Adipocyte (in vitro differentiated cells): ENCODE results near the gene CDH23.

Experiments used
- DNase-seq: peaks from one replicate; pipeline ENCODE4 v3.0.0-alpha.2; 2015; ENCODE audit warnings: low read depth
- H3K27me3 ChIP-seq: replicated peaks from 2 replicates; pipeline ENCODE4 v1.7.0; 2013; ENCODE audit warnings: mild to moderate bottlenecking, low read length, moderate library complexity; ENCODE audit not compliant: control insufficient read depth, insufficient read depth
- H3K36me3 ChIP-seq: 2 replicates; pipeline ENCODE4 v1.7.0; 2013; ENCODE audit warnings: low read length, mild to moderate bottlenecking, moderate library complexity; ENCODE audit not compliant: control insufficient read depth, insufficient read depth, severe bottlenecking
- H3K4me1 ChIP-seq: 2 replicates; pipeline ENCODE4 v1.7.0; 2013; ENCODE audit warnings: mild to moderate bottlenecking, low read length, moderate library complexity; ENCODE audit not compliant: control insufficient read depth, insufficient read depth
- H3K4me3 ChIP-seq: 2 replicates; pipeline ENCODE4 v1.7.0; 2013; ENCODE audit warnings: mild to moderate bottlenecking, low read length, moderate library complexity
- H3K9ac ChIP-seq: 2 replicates; pipeline ENCODE4 v1.7.0; 2013; ENCODE audit warnings: mild to moderate bottlenecking, low read length, moderate library complexity
- H3K9me3 ChIP-seq: 2 replicates; pipeline ENCODE4 v1.7.0; 2013; ENCODE audit warnings: mild to moderate bottlenecking, low read length, moderate library complexity; ENCODE audit not compliant: control insufficient read depth

The CDH23 gene

DNA sequence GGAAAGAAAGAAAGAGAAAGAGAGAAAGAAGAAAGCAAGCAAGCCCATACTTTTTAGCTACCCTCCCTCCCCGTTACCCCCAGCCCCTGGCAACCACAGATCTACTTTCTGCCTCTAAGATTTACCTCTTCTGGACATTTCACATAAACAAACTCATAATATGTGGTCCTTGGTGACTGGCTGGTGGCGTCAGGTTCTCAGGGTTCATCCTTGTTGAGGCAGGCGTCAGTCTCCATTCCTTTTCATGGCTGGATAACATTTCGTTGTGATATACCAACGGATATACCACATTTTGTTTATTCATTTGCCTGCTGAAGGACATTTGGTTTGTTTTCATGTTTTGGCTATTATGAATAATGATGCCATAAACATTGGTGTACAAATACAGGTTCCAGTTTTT lies 30.5 kb downstream of the CDH23 start:
- Histone ChIP-seq H3K9ac (no peak overlapping the region), H3K4me3 (no peak overlapping the region), H3K36me3 (no peaks in the 10 kb centered on the region), H3K9me3 (no peaks in the 10 kb centered on the region), H3K27me3 (peaks cover 52% of the 10 kb centered on the region), H3K4me1 (peaks cover 10% of the 10 kb centered on the region)
- DNase-seq: no peak

DNA sequence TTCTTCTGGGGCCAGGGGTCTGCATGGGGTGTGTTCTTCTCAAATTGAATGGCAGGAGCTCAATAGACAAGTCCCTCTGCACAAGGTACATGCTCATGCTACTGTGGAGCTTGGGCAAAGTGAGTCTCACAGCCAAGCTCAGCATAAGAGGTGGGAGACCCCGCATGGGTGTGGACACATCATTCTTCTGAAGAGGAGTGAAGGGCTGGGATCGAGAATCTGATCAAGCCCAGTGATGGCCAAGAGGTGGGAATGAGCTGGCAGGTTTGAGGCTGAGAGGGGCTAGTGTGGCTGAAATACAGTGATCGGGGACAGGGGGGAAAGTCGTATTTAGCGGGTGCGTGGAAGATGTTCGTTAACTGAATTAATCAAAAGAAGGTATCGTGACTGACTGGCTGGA lies 32.6 kb downstream of the CDH23 start:
- Histone ChIP-seq H3K4me1 (peaks cover 17% of the 10 kb centered on the region), H3K4me3 (no peak overlapping the region), H3K36me3 (no peaks in the 10 kb centered on the region), H3K9ac (no peak overlapping the region), H3K27me3 (peaks cover 36% of the 10 kb centered on the region), H3K9me3 (no peaks in the 10 kb centered on the region)
- no peak for DNase-seq

- H3K36me3 ChIP-seq: no peaks in the 10 kb centered on the region
- no peak overlapping the region for H3K4me3 ChIP-seq
- no peak for DNase-seq
- peaks cover 17% of the 10 kb centered on the region for H3K4me1 ChIP-seq
- H3K27me3 ChIP-seq: peaks cover 30% of the 10 kb centered on the region
- H3K9ac ChIP-seq: no peak overlapping the region
- no peaks in the 10 kb centered on the region for H3K9me3 ChIP-seq
Measured at GRCh38 chr10:71429929-71430328, 33.2 kb downstream of the CDH23 start.

DNA sequence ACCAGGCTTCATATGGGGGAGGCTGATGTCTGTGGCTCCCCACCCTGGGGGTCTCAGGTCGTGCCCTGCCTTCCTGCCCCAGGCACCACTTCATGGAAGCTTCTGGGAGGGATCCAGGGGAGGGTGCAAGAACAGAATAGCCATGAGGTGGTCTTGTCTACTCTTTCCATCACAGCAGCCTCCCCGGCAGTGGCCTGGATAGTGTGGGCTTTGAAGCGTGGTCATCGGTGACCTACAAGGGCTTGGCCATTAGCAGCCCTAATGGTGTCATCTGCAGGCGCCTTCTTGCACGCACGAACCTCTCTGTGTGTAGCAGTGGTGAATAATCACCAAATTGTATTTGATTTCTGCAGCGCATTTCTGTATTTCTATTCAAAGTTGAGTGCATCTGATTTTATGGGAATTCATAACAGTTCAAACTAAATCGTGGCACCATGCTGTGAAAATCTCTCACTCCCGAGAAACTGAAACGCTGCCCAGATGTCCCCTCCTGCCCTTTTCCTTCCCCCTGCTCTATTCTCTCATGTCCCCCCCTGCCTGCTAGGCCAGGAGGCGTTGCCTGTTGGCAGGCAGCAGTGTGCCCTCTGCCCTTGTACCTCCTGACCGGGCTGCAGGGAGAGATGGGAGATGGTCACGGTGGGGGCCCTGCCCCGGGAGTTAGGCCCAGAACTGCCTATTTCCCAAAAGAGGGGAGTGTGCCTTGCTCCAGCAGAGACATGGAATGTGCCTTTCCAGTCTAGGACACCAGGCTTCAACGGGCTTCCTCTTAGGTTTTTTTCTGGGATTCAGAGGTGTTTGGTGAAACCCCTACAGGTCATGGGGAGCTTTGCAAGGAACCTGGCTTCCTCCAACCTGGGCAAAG lies 34.8 kb downstream of the CDH23 start:
- no peak overlapping the region for H3K4me3 ChIP-seq
- H3K36me3 ChIP-seq: no peaks in the 10 kb centered on the region
- peaks cover 22% of the 10 kb centered on the region for H3K4me1 ChIP-seq
- peaks cover 19% of the 10 kb centered on the region for H3K27me3 ChIP-seq
- H3K9ac ChIP-seq: no peak overlapping the region
- no peaks in the 10 kb centered on the region for H3K9me3 ChIP-seq
- DNase-seq: no peak

DNA sequence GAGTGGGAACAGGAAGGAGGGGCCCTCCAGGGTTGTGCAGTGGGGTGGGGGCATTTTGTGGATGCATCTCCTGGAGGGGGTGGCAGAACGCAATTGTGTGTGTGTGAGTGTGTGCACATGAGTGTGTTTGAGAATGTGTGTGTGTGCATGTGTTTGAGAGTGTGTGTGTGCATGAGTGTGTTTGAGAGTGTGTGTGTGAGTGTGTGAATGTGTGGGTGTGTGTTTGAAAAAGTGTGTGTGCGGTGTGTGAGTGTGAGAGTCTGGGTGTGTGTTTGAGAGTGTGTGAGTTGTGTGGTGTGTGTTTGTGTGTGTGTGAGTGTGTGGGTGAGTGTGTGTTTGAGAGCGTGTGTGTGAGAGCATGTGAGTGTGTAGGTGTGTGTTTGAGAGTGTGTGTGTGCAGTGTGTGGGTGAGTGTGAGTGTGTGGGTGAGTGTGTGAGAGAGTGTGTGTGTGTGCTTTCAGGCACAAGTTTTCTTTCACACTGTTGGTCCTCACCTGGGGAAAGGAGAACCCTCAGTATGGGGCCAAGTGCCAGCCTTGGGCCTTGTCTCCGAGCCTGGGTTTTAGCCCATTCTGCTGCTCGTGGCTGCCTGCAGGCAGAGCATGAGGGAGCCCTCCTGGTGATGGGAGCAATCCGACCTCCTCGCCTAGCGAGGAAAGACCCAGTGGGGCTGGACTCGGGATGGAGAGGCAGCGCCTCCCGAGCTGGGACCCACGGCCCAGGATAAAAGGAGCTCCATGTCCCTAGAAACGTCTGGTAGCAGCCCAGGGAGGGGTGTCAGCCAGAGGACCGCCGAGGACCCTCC lies 35.6 kb downstream of the CDH23 start:
- H3K4me1 ChIP-seq: peaks cover 22% of the 10 kb centered on the region

DNA sequence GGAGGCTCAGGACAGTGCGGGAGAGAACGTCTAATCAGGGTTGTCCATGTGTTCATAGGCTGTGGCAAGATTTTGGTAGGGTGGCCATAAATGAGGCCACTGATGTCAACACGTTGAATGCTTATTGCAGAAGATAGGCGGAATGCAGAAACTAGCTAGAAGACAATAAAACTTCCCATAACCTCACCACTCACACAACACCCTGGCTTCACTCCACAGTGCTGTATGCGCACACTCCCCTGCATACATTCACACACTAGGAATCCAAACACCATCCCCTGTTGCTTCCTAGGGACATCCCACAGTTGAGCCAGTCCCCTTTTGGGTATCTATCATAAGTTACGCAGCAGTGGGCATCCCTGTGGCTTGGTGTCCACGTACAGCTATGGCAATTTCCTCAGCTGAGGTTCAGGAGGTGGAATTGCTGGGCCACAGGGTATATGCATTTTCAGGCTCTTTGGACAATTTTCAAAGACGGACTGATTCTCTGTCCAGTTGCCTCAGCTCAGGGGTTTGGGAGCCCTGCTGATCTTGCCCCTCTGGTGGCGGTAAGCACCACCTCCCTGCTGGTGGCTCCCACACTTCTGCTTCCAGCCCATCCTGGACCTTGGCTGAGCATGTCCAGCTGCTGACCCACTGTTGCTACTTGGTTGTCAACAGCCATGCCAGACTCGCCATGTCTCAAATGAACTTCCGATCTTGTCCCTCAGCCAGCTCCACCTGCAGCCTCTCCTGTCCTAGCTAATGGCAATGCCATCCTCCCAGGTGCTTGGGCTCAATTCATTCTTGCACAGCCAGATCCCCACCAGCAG lies 36.4 kb downstream of the CDH23 start:
- no peak for DNase-seq
- no peaks in the 10 kb centered on the region for H3K36me3 ChIP-seq
- peaks cover 22% of the 10 kb centered on the region for H3K4me1 ChIP-seq
- H3K4me3 ChIP-seq: no peak overlapping the region
- H3K9ac ChIP-seq: no peak overlapping the region
- H3K27me3 ChIP-seq: peaks cover 19% of the 10 kb centered on the region
- no peaks in the 10 kb centered on the region for H3K9me3 ChIP-seq

More for the DNA sequence above, 35.6 kb downstream of the CDH23 start:
- no peak for DNase-seq
- Histone ChIP-seq H3K9ac (no peak overlapping the region), H3K36me3 (no peaks in the 10 kb centered on the region), H3K9me3 (no peaks in the 10 kb centered on the region), H3K4me3 (no peak overlapping the region), H3K27me3 (peaks cover 19% of the 10 kb centered on the region)

DNA sequence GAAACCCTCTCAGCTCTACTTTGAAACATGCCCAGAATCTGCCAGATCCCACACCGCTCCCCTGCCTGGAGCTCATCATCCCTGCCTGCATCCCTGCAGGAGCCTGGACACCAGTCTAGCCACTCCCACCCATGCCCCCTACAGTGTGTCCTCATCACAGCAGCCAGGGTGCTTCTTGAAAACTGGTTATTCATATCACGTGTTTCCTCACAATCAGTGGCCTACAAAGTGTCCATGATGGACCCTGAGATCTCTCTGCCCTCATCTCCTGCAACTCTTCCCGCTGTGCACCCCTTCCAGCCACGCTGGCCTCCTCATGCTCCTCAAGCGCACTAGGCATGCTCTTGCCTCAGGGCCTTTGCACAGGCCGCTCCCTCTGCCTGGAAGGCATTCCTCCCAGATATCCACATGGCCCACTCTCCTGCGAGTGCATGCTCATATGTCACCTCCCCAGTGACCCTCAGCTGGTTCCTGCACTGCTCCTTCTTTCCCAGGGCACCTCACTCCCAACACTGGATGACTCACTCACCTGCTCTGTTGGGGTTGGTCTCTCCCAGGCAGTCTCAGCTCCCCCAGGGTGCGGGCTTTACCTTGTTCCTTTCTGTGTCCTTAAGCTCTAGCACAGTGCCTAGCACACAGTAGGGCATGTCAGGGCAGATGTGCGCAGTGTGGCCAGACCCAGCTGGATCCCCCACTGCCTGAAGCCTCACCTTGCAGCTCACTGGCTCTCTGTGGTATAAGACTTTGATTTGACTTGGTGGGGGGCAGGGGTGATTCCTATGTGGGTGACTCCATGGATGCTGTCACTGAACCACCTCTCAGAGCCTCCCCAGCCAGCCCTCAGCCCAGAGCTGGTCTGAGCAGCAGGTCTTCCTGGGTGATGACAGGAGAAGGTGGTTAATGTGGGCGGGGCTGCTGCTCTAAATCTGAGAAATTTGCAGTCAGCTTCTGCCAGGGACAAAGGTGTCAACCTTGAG lies 37.3 kb downstream of the CDH23 start:
- Histone ChIP-seq H3K27me3 (peaks cover 19% of the 10 kb centered on the region), H3K36me3 (no peaks in the 10 kb centered on the region)
- DNase-seq: no peak

DNA sequence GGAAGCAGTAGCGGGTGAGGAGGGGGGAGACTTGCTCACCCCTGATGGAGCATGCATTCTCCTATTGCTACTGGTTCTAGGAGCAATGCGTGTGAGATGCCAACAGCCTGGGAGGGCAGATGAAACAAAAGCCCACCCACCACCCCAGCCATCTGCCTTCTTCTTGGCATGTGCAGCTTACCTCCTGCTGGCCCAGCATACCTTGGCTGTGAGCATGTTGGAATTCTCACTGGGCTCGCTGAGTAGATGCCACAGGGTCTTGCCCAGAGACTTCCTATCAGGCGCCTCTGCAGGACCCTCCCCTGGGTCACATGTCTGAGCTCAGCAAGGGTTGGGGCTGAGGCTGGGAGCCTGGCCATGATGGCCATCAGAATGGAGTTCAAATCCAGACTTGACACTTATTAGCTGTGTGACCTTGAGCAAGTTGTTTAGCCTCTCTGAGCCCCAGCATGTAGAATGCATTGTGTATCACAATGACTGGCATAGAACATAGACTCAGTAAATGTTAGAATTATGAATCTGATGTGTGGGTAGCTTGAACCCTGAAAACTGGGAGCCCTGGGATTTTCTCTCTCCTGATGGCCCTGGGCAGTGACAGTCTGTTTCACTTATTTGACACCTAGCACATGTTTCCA lies 38.2 kb downstream of the CDH23 start:
- no peaks in the 10 kb centered on the region for H3K9me3 ChIP-seq
- H3K4me3 ChIP-seq: no peak overlapping the region
- H3K4me1 ChIP-seq: peaks cover 22% of the 10 kb centered on the region
- peaks cover 17% of the 10 kb centered on the region for H3K27me3 ChIP-seq
- DNase-seq: no peak
- H3K36me3 ChIP-seq: no peaks in the 10 kb centered on the region
- H3K9ac ChIP-seq: no peak overlapping the region

More for the DNA sequence above, 37.3 kb downstream of the CDH23 start:
- Histone ChIP-seq H3K9me3 (no peaks in the 10 kb centered on the region), H3K4me1 (peaks cover 22% of the 10 kb centered on the region), H3K9ac (no peak overlapping the region), H3K4me3 (no peak overlapping the region)

DNA sequence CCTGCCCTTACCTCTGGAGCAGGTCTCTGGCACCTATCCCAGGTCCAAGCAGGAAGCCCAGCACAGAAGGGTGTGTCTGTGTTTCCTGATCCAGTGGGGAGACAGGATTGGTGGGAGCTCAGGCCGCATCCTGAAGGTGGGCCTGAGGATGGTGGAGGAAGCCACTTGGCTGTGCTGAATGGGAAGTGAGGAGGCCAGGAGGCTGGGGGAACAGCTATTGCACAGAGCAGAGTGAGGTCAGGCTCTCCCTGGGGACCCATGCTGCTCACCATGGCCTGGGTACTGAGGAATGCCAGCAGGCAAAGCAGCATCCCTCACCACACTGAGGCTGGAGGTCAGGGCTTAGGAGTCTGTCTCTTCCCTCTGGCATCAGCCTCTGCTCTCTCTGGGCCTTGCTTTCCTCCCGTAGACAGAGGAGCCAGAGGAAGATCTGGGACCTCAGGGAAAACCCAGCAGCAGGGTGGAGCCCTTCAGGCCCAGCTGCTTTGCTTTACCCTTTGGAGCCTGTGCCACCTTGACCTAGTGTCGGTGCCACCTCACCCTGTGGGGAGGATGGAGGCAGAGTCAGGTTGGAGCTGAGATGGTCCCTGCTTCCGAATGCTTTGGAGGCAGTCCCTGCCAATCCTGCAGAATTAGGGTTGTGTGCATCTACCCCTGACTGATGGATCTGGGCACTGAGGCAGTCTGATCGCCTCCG lies 39.0 kb downstream of the CDH23 start:
- H3K4me3 ChIP-seq: no peak overlapping the region
- H3K27me3 ChIP-seq: peaks cover 15% of the 10 kb centered on the region
- H3K9me3 ChIP-seq: no peaks in the 10 kb centered on the region
- DNase-seq: peak; percentile 4
- no peak overlapping the region for H3K9ac ChIP-seq
- peaks cover 26% of the 10 kb centered on the region for H3K4me1 ChIP-seq
- H3K36me3 ChIP-seq: no peaks in the 10 kb centered on the region
